GM21717 (cell line): ENCODE results near the gene MACROD2.
"Not testable (repeated sequence)": the region's sequence is repeated elsewhere in the genome, so short reads cannot be mapped to it uniquely, and the experiment has no call there.

Experiments used
- ATAC-seq: cut with Tn5 transposase; IDR thresholded peaks from one replicate; pipeline ENCODE4 v1.9.1; 2021; ENCODE audit warnings: mild to moderate bottlenecking, moderate library complexity; ENCODE audit not compliant: unreplicated experiment

The MACROD2 gene

DNA sequence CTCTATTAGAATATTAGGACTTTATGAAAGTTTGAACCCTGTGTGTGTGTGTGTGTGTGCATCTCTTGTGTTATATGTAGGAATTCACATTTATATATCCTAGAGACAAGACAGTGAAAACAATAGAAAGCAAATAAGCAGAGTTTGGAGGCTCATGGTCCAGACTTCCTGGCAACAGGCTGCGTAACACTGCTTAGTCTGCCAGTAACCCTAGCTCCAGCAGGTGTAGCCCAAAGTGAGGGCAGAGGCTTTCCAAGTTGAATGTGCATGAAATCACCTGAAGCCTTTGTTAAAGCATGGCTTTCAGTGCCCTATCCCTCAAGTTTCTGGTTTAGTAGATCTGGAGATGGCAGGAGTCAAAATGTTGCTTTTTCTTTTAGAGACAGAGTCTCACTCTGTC lies 2008.0 kb downstream of the MACROD2 start:
- ATAC-seq: no peak

- ATAC-seq: no peak
Measured at GRCh38 chr20:16004108-16004854, 2009.0 kb downstream of the MACROD2 start.

DNA sequence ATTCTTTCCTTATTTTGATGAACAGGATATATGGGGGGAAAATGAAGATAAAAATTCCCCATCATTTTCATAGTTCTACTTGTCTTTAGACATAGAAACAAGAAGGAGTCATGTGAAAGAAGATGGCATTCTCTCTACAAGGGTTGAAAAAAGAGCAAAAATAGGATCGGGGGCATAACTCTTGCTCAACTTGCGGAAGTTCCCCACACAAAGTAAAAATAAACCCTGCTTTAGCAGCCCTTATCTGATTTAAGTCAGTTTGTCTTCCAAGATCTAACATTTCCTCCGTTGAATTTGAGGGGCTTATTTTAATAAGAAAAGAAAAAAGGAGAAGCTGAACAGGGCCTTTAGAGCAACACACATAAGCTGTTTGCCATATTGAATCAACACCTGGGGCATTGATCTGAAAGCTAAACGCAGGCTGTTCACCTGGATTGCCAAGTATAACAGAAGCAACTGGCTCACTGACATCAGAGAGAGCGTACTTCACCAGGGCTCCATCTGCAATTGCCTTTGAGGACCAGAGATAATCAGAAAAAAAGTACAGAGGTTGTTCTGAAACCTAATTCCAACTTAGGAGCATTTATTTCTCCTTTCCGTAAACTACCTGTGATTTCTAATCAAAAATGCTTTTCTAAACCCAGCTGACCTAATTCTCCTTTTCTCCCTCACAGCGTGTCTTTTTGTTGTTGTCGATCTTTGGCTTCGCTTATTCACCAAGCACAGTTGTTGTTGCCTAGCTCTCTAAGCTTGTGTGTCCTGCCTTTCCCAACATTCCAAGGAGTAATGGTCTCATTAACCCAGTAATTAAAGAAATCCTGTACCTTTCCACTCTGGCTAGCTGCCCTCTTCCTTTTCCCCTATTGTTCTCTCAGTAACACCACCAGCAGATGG lies 2010.0 kb downstream of the MACROD2 start:
- no peak for ATAC-seq

GRCh38 chr20:16005915-16006493 lies 2010.7 kb downstream of the MACROD2 start:
- no peak for ATAC-seq

GRCh38 chr20:16007164-16007563 lies 2011.8 kb downstream of the MACROD2 start:
- peak; percentile 99 for ATAC-seq

DNA sequence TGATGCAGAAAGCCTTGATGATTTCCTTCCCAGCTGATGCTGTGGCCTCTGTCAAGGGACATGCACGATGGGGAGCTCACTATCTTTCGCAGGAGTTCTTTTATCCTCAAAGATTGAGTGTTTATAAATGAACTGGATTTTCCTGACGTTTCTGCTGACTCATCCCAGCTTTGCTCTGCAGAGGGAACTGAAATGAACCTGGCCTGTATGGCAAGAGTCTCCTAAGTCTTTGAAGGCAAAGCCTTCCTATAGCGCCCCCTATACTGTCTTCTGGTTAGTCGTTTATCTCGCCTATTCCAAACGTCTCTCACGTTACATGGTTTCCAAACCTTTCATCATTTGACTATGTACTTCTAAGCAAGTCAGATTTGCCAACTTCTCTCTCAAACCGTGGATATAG lies 2012.6 kb downstream of the MACROD2 start:
- no peak for ATAC-seq

GRCh38 chr20:16011056-16011455 lies 2015.7 kb downstream of the MACROD2 start:
- no peak for ATAC-seq

- no peak for ATAC-seq
Measured at GRCh38 chr20:16011519-16011918, 2016.2 kb downstream of the MACROD2 start.

DNA sequence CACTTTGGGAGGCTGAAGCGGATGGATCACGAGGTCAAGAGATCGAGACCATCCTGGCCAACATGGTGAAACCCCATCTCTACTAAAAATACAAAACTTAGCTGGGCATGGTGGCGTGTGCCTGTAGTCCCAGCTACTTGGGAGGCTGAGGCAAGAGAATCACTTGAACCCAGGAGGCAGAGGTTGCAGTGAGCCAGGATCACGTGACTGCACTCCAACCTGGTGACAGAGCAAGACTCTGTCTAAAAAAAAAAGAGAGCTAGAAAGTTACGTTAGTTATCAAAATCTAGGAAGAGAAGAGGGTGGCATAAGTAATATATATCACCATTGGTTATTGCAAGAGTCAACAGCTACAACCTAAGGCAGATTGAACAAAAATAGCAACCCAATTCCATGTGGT lies 2017.6 kb downstream of the MACROD2 start:
- not testable (repeated sequence) for ATAC-seq

DNA sequence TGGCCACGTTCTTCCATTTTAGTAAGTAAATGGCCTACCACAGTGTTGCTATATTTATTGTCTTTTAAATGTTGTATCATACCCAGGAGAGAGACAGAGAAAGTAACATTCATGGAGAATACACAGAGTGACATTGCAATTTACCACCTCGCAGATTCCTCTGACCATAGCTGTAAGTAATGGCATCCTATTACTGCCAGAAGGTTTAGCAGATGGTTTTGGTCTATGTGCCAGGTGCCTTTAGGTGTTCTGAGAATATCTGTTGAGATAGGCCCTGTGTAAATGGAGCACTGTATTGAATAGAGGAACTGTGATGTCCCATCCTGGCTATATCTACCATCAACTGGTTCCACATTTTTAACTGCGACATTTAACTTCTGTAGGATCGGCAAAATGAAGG lies 2018.3 kb downstream of the MACROD2 start:
- no peak for ATAC-seq

GRCh38 chr20:16014436-16014835 lies 2019.1 kb downstream of the MACROD2 start:
- no peak for ATAC-seq

DNA sequence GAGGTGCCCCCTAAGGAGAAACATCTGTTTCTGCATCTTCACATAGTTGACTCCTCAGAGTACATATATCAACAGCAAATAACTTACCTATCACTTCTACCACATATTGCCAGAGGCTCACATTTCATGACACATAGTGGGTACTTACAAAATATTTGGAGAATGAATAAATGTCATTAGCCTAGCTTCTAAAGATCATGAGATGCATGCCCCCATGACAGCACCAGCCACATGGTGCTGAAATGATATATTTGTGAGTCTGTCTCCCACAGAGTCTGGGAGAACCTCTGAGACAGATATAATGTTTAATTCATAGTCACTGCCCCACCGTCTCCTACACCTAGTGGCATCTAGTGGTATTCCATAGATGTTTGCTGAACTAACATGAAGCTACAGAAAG lies 2022.3 kb downstream of the MACROD2 start:
- no peak for ATAC-seq

GRCh38 chr20:16018881-16019280 lies 2023.6 kb downstream of the MACROD2 start:
- ATAC-seq: no peak

GRCh38 chr20:16020971-16021370 lies 2025.7 kb downstream of the MACROD2 start:
- no peak for ATAC-seq

DNA sequence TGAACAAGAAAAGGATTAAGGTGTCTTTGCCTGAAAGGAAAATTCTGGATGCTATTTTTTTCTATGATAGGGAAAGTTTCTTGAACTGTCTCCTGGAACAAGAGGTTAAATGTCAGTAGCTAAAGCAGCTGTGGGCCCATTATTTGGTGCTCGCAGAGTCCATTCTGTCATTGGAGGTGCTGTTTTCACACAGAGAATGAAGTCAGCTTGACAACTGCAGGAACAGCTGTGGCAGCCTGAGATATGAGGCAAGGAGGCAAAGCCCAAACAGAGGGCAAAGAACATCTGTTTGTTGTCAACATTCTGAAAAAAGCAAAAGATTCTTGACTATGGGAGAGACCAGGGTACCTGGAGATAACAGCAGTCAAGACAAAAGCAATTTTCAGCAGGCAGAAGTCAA lies 2029.8 kb downstream of the MACROD2 start:
- ATAC-seq: no peak

DNA sequence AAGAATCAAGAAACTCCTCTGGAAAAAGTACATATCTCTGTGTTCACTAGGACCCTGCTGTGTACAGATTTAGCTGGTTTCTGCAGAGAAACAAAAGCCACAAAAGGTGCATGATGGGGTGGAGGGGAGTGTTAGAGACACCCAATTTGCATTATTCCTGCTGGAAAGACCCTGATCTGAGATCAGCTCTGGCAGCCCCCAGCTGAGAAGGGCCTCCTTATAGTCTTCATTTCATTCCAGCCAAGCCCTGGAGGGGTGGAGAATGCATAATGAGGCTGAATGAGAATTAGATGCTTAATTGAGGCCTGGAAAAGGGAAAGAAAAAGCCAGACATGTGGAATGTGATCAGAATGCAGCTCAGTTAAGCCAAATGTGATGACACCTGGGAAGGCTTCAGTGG lies 2032.4 kb downstream of the MACROD2 start:
- no peak for ATAC-seq

DNA sequence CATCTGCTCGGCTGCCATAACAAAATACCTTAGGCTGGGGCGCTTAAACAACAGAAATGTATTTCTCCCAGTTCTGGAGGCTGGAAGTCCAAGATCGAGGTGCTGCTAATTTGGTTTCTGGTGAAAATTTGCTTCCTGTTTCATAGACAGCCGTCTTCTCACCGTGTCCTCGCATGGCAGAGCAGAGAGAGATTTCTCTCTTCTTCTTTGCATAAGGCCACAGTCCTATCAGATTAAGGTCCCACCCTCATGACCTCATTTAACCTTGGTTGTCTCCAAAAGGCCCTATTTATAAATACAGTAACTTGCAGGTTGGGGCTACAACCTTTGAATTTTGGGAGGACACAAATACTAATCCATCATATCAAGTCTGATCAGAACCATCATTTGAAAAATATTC lies 2033.6 kb downstream of the MACROD2 start:
- no peak for ATAC-seq

GRCh38 chr20:16030253-16030652 lies 2034.9 kb downstream of the MACROD2 start:
- ATAC-seq: no peak

DNA sequence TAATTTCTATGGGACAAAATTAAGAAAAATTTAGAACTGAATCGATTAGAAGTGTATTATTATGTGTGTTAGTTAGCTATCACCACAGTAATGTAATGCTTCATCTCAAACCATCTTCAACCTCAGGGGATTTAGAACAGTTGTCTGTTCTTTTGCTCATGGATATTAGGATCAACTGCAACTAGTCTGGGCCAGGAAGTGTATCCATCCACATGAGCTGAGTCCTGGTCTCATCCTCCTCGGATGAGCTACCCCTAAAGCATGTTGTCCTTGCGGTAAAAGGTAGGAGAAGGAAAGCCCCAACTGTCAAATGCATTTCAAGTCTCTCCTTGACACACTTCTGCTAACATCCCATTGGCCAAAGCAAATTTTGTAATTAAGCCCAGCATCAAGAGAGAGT lies 2040.3 kb downstream of the MACROD2 start:
- no peak for ATAC-seq

DNA sequence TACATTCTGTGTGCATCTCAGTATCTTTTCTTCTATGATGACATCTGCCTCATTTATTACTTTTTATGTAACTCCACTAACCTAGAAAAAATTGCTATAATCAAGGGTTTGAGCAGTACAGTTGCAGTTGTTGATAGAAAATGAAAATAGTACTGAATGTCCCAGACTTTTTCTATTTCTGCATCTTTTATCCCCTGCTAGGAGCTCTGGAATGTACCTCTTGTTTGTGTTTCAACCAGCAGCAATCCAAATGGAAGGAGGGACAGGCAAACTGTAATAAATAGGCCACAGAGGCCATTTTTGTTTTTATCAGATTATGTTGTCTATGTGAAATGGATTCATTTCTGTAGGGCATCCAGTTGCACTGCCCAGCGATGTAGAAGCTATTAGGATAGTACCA lies 2041.0 kb downstream of the MACROD2 start:
- no peak for ATAC-seq

DNA sequence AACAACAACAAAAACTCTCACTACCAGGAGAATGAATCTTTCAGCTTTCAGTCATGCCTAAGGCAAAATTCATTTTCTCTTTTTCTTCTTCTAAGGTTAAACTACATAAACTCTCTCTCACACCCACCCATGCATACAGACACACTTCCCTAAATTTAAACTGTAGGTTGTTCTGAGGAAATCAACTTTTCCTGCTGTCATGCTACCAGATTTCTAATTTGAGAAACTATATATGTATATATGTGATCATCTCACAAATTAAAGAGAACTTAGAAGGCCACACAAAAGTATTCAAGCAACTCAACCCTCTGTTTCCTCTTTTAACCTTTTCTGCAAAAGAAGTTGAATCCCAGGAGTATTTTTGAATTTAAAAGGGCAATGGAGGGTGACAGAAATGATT lies 2045.4 kb downstream of the MACROD2 start:
- no peak for ATAC-seq

- no peak for ATAC-seq
Measured at GRCh38 chr20:16042731-16043130, 2047.4 kb downstream of the MACROD2 start.
